CD4-positive, alpha-beta T cell treated with Interleukin-6 for 4 hours (primary cell): Measurements from ENCODE around the gene GRIK2.

Source experiments
- DNase-seq: peaks from one replicate; pipeline ENCODE4 v3.0.0-alpha.2; 2020; ENCODE audit warnings: mixed read lengths

The GRIK2 gene

GRCh38 chr6:101728956-101729355, 335.4 kb downstream of the GRIK2 start:
- DNase-seq: no peak

GRCh38 chr6:101730954-101731353, 337.4 kb downstream of the GRIK2 start:
- no peak for DNase-seq

GRCh38 chr6:101733899-101734298, 340.4 kb downstream of the GRIK2 start:
- no peak for DNase-seq

- DNase-seq: no peak
These were observed 345.0 kb downstream of the GRIK2 start for GRCh38 chr6:101738481-101738880.

GRCh38 chr6:101740631-101741030, 347.1 kb downstream of the GRIK2 start:
- no peak for DNase-seq

DNA sequence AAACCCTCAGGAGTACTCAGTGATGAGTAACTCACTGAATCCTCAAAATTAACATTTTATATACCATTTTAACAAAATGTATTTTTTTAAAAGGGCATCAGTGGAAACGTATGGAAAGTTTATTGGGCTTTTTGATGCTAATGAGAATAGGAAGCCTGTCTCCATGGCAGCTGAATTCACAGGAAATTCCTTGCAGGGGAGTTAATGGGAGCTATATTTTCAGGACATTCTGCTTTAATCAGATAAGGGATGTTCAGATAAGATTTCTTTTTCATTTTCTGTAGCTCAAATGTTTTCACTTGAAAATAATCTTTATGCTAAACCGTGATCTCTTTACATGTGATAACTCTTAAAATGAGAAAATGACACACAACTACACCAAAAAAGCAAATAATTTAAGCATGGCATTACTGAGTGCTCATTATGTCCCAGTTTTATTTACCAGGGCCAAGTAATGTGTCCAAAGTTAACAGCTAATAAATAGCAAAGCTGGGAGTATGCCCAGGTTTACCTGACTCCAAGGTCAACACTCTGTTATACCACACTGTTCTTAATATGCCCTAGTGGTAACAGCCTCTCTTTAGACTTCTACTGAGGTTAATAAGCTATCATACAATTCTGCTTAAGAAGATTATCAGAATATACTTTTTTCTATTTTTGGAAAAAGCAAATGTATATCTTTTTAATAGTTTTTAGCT, 348.1 kb downstream of the GRIK2 start:
- no peak for DNase-seq

DNA sequence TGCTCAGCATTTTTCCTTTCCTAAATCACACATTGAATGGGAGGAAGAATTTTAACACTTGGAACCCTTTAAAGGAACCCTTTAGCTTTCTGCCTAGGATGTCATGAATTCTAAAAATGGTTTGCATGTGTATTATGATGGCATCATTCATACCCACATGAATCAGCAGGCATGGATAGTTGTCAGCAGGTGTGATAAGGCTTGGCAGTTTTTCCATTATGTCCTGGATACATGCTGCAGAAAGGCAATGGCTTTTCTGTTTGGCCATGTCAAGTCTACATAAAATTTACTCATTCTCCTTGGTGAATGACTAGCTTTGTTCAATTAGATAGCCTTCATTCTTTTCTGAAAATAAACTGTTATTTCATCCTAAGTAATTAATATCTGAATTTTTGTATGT, 353.7 kb downstream of the GRIK2 start:
- DNase-seq: no peak

DNA sequence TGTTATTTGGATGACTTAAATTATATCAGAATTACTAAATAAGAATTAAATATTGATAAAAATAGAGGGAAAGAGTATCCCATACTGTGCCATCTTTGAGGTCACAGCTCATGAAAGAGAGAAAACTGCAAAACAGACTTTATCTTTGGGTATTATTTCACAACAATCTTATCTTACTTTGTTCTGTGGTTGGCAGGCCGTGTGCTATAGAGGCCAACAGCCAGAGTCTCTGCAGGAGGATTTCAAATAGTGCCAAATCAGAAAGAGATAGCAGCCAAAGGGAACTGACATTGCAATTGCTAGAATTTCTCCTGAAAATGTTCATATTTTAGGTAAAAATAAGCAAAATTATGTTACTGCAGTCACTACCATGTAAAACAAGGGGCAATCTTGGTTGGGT, 354.2 kb downstream of the GRIK2 start:
- DNase-seq: no peak

GRCh38 chr6:101755931-101756330, 362.4 kb downstream of the GRIK2 start:
- DNase-seq: no peak

DNA sequence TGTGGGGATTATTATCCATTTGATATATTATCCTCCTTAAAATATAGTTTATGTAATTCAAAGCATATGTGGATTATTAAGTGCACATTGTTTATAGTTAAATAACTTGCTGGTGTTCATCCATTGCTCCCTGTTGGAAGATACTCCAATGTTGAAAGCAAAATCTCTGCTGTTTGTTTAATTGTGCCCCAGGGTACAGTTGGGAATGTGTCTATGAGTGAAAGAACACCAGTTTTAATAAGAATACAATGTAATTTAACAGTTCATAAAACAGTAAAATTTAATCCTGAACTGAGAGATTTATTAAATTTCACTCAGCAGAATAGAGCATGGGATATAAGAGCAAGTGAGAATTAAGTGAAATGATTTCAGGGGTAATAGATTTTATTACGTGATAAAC, 364.9 kb downstream of the GRIK2 start:
- DNase-seq: no peak

- no peak for DNase-seq
These were observed 367.5 kb downstream of the GRIK2 start for GRCh38 chr6:101760843-101761621.

GRCh38 chr6:101762851-101763250, 369.3 kb downstream of the GRIK2 start:
- DNase-seq: no peak

DNA sequence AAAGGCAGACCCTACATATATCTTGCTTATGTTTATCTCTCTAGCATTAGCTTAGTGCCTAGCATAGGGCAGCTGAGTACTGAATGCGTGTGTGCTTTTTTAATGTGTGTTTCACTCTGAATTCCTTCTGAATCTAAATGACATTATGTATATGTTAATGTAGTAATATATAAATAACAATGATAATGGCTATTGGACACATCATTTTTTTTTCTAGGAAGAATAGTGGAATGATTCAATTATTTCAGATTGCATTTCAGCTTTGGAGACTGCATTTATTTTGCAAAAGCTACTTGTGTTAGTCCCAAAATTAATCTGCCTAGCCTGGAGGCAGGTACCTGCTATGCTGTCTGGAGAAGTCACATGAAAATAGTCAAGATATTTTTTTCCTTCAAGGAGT, 371.8 kb downstream of the GRIK2 start:
- no peak for DNase-seq

DNA sequence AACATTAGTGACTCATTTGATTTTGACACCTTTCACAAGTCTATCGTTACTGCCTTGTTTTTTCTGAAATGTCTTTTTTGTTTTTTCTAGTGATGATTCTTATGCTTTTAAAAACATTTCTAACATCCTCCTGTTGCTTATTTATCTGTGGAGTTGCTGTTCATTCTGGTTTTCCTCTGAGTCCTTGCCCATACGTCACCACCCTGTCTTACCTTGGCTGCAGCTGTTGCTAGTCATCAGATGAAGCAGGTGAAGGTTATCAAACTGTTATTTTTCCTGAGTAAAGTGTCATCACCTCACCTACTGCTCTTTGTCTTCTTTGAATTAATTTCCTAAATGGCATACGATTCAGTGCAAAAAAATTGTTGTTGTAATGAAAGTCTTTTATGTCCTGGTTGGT, 376.6 kb downstream of the GRIK2 start:
- DNase-seq: no peak

DNA sequence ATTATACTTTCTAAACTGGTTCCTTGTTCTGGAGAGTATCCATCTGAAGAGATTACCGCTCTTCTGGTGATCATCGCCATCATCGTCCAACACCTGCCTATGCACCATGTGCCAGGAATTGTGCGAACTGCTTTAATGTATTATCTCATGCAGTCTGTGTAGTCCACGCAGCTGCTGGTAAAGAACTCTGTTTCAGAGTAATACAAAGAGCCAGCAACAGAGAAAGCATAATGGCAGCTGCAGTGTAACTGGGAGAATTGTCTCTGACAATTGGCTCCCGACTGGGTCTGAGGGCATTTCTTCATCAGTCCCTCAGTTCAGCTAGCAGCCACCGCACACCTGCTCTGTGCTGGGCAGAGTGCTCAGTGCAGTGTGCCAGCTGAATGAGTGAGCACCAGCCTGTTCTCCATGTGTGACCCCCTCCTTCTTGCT, 383.4 kb downstream of the GRIK2 start:
- DNase-seq: no peak

- no peak for DNase-seq
These were observed 384.1 kb downstream of the GRIK2 start for GRCh38 chr6:101777646-101778045.

DNA sequence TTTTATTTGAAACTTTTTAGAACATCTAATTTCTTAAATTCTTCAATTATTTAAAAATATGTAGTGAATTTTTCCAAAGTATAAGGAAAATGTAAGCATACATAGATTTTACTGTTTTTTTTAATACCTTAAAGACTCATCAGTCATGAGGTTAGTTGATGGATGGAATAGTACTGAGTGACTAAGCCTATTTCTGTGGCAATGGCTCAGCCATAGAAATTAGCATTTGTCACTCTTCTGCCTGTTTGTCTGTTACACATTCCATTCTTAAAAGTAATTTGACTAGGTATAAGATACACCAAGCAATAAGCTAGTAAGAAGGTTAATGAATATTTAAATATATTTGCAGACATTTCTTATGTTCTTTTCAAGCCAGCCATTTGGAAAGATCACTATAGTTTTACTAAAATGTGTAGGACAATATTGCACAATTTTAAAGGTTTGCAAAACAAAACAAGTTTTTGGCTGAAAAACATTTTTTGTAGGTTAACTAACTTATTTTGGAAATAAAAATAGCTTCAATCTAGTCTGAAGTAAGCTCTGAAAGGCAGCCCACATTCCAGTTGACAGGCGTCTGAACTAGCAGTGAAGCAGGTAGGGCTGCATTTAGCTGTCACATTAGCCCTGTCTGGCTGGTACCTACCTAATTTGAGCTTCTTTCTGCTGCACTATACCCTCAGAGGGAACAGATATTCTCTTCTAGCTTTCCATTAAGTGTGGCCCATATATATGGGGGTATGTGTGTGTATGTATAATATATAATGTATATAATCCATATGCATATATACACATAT, 385.7 kb downstream of the GRIK2 start:
- no peak for DNase-seq

- DNase-seq: no peak
These were observed 389.8 kb downstream of the GRIK2 start for GRCh38 chr6:101783287-101783686.

DNA sequence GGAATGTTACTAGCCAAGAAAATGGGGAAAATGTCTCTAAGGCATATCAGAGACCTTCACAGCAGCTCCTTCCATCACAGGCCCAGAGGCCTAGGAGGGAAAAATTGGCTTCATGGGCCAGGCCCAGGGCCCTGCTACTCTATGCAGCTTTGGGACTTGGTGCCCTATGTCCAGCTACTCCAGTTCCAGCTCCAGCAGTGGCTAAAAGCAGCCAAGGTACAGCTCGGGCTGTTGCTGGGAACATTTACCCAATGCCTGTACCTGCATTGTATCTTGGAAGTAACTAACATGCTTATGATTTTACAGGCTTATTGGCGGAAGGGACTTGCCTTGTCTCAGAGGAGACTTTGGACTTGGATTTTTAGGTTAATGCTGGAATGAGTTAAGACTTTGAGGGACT, 390.6 kb downstream of the GRIK2 start:
- no peak for DNase-seq

DNA sequence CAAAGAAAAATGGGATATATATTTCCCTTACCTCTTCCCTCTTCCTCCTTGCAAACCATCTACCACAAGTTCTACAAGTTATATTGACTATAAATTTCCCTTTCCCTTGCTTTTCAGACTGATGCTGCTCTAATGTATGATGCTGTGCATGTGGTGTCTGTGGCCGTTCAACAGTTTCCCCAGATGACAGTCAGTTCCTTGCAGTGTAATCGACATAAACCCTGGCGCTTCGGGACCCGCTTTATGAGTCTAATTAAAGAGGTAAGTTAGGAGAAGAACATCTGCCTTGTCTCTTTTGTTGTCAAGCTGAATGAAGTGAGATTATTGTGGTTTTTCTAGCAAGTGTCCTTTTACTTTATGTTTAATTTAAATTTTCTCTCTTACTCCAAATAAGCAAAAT, 406.0 kb downstream of the GRIK2 start:
- no peak for DNase-seq

DNA sequence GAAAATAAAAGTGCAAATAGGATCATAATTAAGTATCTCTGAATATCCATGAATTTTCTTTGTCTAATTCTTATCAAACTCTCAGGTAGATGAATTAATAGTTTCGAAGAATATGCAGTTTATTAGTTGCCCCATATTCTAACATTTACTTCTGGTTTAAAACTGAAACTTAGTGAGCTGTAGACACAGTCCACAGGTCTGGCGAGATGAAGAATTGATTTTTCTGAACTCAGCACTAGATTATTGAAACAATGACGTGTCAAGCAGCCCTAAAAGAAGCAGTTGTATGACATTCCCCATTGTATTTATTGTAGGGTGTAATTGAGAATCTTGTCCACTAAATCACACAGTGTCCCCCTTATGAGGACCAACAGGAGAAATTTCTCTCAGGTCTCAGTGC, 407.1 kb downstream of the GRIK2 start:
- DNase-seq: no peak

- no peak for DNase-seq
These were observed 409.6 kb downstream of the GRIK2 start for GRCh38 chr6:101803136-101803535.

DNA sequence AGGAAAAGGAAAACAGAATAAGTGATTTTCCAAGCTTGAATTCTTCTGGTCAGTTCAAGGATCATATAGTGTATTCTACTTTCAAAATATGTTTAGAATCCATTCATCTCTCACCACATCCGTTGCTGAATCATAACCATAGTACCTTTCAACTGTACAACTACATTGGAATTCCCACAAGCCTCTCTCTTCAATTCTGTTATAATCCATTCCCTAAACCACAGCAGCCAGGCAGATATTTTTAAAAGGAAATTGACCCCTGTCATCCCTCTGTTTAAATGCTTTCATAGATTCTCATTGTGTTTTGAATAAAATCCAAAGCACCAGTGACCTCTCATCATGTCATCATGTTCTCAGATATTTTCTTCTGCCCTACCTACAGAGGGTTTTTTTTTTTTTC, 412.7 kb downstream of the GRIK2 start:
- DNase-seq: no peak

GRCh38 chr6:101811108-101811507, 417.6 kb downstream of the GRIK2 start:
- DNase-seq: no peak
